ENCODE data around the gene GPHN. TPM values are rescaled to one million over a fixed set of nuclear protein-coding genes. Genes with fewer than 3 reads are reported as not detected.
A peak's percentile ranks its signal among the peaks of the same experiment; 100 is the strongest.
"Not testable (repeated sequence)": the region's sequence is repeated elsewhere in the genome, so short reads cannot be mapped to it uniquely, and the experiment has no call there.

Gene GPHN
- total RNA-seq, 1 donor from 2014 or later, result 32.1 TPM

DNA sequence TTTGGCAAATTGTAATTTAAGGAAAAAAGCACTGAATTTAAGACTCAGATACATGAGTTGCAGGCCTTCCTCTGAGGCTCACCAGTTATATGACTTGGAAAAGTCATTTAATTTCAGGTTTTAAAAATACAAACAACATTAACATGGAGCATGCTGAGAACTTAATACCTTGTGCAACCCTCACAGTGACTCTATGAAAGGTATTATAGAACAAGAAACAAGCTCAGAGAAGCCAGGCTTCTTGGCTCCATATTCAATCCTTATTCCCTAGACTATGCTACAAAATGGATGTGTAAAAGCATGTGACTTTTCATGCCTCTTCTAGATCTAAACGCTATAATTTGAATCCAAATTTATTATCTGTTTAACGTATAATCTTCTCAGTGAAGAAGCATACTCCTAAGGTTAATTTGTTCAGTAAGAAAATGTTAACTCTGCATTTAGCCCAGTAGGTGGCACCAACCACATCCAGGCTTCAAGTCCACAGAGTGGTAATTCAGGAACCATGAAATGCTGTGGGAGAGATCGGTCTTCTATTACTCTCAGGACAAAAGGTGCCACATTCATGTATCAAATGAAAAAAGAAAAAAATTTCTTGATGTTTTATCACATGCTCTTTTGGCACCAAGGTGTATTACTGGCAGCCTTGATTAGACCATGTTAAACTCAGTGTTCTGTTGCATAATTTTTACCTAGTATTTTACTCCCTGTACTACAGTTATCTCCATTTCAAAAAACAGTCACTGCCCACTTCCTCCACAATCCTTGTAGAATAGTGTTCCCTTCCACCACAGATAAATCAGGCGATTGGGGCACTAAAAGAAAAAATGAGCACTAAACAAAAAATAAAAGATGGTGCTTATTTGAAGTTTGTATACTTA lies 12.5 kb upstream of the GPHN start:
- Mint-ChIP-seq H3K9me3 (no peaks in the 10 kb centered on the region), H3K27ac (no peak overlapping the region), H3K4me1 (peaks cover 25% of the 10 kb centered on the region), H3K4me3 (peak overlapping the region; percentile 10), H3K36me3 (no peaks in the 10 kb centered on the region), H3K27me3 (ENCODE audit: low read depth) (no peaks in the 10 kb centered on the region)
- no peak for DNase-seq (ENCODE audit: low spot score in 2 of 2, unreplicated experiment in 2 of 2)
- TF ChIP-seq, protein P1, sequence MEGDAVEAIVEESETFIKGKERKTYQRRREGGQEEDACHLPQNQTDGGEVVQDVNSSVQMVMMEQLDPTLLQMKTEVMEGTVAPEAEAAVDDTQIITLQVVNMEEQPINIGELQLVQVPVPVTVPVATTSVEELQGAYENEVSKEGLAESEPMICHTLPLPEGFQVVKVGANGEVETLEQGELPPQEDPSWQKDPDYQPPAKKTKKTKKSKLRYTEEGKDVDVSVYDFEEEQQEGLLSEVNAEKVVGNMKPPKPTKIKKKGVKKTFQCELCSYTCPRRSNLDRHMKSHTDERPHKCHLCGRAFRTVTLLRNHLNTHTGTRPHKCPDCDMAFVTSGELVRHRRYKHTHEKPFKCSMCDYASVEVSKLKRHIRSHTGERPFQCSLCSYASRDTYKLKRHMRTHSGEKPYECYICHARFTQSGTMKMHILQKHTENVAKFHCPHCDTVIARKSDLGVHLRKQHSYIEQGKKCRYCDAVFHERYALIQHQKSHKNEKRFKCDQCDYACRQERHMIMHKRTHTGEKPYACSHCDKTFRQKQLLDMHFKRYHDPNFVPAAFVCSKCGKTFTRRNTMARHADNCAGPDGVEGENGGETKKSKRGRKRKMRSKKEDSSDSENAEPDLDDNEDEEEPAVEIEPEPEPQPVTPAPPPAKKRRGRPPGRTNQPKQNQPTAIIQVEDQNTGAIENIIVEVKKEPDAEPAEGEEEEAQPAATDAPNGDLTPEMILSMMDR (IDR thresholded peaks at IDR 0.05; ENCODE audit: unreplicated experiment), result peak; percentile 76

DNA sequence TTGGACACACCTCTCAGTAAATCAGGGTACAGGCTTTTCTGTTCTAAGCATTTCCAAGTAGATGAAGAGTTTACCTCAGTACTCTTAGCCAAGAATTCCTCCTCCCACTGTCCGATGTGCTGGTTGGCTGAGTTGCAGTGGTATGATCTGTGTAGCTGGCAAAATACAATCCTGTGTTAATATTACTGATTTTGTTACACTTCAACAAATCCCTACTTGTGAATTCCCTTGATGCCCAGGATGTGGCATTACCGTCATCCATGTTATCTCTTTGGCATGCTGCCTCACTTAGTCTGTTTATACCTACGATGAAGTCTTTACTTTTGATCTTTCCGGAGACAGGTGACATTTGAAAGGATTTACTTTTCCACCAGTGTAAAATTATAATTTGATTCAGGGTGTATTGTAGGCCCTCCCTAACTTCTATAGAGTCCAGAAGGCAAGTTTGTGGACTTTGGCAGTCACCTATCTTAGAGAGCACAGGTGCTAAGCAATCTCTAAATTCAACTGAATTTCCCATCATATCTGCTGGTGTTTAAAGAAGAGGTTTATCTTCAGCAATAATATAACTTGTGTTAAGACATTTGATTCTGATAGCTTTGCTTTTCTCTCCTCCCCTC lies 11.6 kb upstream of the GPHN start:
- Mint-ChIP-seq H3K27me3 (ENCODE audit: low read depth) (no peaks in the 10 kb centered on the region), H3K4me1 (peaks cover 25% of the 10 kb centered on the region), H3K9me3 (no peaks in the 10 kb centered on the region), H3K36me3 (no peaks in the 10 kb centered on the region), H3K4me3 (no peak overlapping the region), H3K27ac (no peak overlapping the region)
- TF ChIP-seq, protein P1 (IDR thresholded peaks at IDR 0.05; ENCODE audit: unreplicated experiment), result no peak
- no peak for DNase-seq (ENCODE audit: low spot score in 2 of 2, unreplicated experiment in 2 of 2)

DNA sequence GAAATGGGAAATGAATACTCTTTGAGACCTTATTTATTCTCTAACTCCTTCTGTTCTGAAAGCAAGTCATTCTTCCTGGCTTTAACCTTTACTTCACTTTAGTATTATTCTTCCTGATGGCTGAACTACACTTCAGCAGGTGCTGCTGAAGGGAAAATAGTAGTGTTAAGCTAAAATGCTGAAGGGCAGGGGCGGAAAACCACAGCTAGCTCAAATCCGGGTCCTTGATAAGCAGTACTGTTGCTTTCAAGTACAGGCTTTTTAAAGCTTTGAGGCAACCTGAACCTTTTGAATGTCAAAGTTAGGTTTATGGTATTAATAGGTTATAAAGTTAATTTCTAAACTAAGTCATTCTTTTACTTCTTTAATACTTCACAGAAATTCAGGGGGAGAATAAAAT lies 11.0 kb upstream of the GPHN start:
- DNase-seq (ENCODE audit: low spot score in 2 of 2, unreplicated experiment in 2 of 2), result no peak
- Mint-ChIP-seq H3K4me1 (peaks cover 25% of the 10 kb centered on the region), H3K27me3 (ENCODE audit: low read depth) (no peaks in the 10 kb centered on the region), H3K27ac (no peak overlapping the region), H3K4me3 (no peak overlapping the region), H3K36me3 (no peaks in the 10 kb centered on the region), H3K9me3 (no peaks in the 10 kb centered on the region)
- TF ChIP-seq, protein P1 (IDR thresholded peaks at IDR 0.05; ENCODE audit: unreplicated experiment), result no peak

DNA sequence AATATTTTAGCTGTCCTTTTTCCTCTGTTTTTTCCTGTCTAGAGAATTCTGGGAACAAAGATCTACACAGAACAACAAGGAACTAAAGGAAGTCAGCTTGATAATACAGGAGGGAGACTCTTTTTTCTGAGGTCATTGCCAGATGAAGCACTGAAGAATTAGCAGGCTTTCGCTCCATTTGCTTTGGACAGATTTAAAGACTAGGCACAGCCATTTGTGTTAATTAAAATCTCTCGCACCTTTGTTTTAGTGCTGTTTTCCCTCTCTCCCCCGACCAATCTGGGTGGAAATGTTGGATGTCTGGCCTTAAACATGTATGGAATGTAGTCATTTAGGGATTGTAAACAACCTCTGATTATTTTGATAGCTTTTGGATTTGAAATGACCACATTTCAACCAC lies 9.6 kb upstream of the GPHN start:
- Mint-ChIP-seq H3K9me3 (no peaks in the 10 kb centered on the region), H3K27ac (no peak overlapping the region), H3K4me1 (peaks cover 25% of the 10 kb centered on the region), H3K4me3 (no peak overlapping the region), H3K36me3 (no peaks in the 10 kb centered on the region), H3K27me3 (ENCODE audit: low read depth) (no peaks in the 10 kb centered on the region)
- DNase-seq (ENCODE audit: low spot score in 2 of 2, unreplicated experiment in 2 of 2), result no peak
- TF ChIP-seq, protein P1 (IDR thresholded peaks at IDR 0.05; ENCODE audit: unreplicated experiment), result no peak

DNA sequence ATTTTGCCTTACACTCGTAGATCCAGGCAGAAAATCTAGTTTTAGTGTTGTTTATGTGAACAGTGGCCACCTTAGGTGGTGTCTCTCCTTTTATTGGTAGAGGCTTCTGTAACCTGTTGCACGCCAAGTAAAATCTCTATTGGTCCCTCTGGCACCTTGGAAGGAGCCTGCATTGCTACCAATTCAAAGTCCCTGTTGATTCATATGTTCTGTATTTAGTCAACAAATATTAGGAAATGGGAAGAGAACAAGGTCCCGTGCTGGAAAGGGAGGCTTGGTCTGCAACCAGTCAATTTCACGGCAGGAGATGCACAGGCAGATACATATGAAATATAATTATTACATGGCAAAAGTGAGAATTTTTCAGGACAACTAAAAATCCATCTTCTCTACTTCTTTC lies 6.4 kb upstream of the GPHN start:
- peaks cover 13% of the 10 kb centered on the region for H3K4me1 Mint-ChIP-seq
- DNase-seq (ENCODE audit: low spot score in 2 of 2, unreplicated experiment in 2 of 2), result no peak
- TF ChIP-seq, protein P1 (IDR thresholded peaks at IDR 0.05; ENCODE audit: unreplicated experiment), result no peak

DNA sequence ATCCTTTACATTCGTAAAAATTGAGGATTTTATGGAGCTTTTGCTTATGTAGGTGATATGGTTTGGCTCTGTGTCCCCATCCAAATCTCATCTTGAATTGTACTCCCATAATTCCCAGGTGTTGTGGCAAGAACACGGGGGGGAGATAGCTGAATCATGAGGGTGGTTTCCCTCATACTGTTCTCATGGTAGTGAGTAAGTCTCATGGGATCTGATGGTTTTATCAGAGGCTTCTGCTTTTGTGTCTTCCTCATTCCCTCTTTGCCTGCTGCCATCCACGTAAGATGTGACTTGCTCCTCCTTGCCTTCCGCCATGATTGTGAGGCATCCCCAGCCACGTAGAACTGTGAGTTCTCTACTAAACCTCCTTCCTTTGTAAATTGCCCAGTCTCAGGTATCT lies 5.1 kb upstream of the GPHN start:
- not testable (repeated sequence) for H3K4me3 Mint-ChIP-seq; H3K27me3 Mint-ChIP-seq (ENCODE audit: low read depth); DNase-seq (ENCODE audit: low spot score in 2 of 2, unreplicated experiment in 2 of 2); H3K36me3 Mint-ChIP-seq; H3K27ac Mint-ChIP-seq; H3K9me3 Mint-ChIP-seq
- peaks cover 16% of the 10 kb centered on the region for H3K4me1 Mint-ChIP-seq

More for the DNA sequence above, 6.4 kb upstream of the GPHN start:
- H3K27me3 Mint-ChIP-seq (ENCODE audit: low read depth), result no peaks in the 10 kb centered on the region
- H3K27ac Mint-ChIP-seq, result no peak overlapping the region
- H3K9me3 Mint-ChIP-seq, result no peaks in the 10 kb centered on the region
- no peak overlapping the region for H3K4me3 Mint-ChIP-seq
- H3K36me3 Mint-ChIP-seq, result no peaks in the 10 kb centered on the region

Data from mesothelial cell of epicardium (in vitro differentiated cells).